ENCODE results near the gene BLVRB.

Gene BLVRB

GRCh38 chr19:40471111-40471510 is 5.6 kb upstream of the BLVRB start:
- TF ChIP-seq, protein P1, sequence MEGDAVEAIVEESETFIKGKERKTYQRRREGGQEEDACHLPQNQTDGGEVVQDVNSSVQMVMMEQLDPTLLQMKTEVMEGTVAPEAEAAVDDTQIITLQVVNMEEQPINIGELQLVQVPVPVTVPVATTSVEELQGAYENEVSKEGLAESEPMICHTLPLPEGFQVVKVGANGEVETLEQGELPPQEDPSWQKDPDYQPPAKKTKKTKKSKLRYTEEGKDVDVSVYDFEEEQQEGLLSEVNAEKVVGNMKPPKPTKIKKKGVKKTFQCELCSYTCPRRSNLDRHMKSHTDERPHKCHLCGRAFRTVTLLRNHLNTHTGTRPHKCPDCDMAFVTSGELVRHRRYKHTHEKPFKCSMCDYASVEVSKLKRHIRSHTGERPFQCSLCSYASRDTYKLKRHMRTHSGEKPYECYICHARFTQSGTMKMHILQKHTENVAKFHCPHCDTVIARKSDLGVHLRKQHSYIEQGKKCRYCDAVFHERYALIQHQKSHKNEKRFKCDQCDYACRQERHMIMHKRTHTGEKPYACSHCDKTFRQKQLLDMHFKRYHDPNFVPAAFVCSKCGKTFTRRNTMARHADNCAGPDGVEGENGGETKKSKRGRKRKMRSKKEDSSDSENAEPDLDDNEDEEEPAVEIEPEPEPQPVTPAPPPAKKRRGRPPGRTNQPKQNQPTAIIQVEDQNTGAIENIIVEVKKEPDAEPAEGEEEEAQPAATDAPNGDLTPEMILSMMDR (IDR thresholded peaks at IDR 0.05) = no peak

- TF ChIP-seq, protein P1 (IDR thresholded peaks at IDR 0.05) = no peak
Measured at GRCh38 chr19:40469011-40469410, 3.5 kb upstream of the BLVRB start.

DNA sequence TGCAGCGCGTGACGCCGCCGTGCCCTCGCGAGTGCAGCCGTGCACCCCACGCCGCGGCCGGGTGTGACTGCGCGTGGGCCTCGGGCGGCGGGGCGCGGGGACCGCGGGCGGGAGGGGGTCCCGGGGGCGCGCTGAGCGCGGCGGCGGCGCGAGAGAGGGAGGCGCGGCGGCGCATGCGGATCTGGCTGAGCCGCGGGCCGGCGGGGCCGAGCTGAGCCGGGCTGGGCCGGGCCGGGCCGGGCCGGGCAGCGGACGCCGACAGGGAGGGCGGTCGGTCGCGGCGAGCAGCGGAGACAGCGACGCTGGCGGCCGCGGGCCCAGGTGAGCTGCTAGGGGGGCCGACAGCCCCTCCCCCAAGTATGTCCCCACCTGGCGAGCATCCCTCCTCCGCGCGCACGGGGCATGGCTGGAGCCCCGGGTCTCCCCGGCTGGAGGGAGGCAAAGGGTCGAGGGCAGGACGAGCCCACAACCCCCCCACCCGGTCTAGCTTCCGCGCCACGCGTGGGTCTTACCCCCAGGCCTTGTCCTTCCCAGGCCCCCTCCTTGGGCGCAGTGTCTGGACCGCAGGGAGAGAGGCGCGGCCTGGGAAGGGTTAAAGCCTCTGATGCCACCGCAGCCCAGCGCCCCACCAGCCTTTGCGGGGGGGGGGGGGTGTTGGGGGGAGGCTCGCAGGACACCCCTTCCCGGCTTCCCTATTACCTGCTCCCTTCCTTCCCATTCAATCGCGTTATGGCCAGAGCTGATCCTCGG is 1.6 kb upstream of the BLVRB start, which contains the start of gene SPTBN4:
SPTBN4 (plus strand) TSS at position 17 of the 750 bp plus-strand sequence. CDS start 5,621 bp downstream, outside the sequence.
- TF ChIP-seq, protein P1 (IDR thresholded peaks at IDR 0.05) = no peak

DNA sequence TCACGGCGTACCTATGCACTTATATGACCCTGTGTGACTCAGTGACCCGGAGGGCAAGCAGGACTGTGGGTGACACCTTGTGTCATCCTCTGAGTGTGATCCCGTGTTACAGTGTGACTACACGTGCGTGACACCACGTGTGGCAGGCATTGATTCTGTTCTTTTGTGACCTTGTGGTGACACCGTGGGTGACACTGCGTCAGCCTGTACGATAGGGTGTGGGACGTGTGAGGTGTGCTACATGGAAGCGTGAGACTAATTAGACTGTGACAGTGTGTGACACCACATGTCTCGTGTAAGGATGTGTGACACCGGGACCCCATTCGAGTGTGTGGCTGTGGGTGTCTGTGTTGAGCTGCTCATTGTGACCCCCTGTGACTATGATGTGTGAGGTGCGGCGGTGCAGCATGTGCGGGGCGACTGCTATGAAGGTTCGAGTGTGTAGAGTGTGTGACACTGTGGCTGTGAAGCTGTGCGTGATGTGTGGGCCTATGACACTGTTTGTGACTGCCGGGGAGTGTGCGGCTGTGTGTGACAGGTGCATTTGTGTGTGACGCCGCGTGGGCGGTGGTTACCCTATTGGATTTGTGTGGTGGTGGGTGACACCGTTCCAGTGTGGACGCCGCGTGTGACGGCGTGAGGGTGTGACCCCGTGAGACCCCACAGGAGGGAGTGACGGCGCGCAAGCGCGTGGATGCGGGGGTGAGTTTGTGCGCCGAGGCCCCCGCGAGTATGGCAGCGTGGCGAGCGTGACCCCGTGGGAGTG is 857 bp upstream of the BLVRB start:
- TF ChIP-seq, protein P1 (IDR thresholded peaks at IDR 0.05) = no peak

- TF ChIP-seq, protein P1 (IDR thresholded peaks at IDR 0.05) = no peak
Measured at GRCh38 chr19:40465025-40465556, 454 bp downstream of the BLVRB start.

- TF ChIP-seq, protein P1 (IDR thresholded peaks at IDR 0.05) = peak; percentile 70
Measured at GRCh38 chr19:40464059-40465024, 1.2 kb downstream of the BLVRB start.
